GM13977 (cell line): ENCODE measurements around the gene ZNF277.

Source experiments
- DNase-seq: peaks from one replicate; pipeline ENCODE4 v3.0.0; 2012; ENCODE audit warnings: low spot score
- CTCF ChIP-seq: IDR thresholded peaks from 2 replicates; pipeline ENCODE4 v1.5.1; 2012; ENCODE audit warnings: mild to moderate bottlenecking, control low read depth; ENCODE audit not compliant: insufficient read depth; ENCODE audit errors: extremely low read depth, missing control alignments
- in situ Hi-C: fragments of 300-500 bp; cut with MboI; formaldehyde crosslinking; loops from one replicate; pipeline ENCODE4 v1.12.0; 2022; ENCODE audit warnings: low sequenced_read_pairs, low pct_unique_long_range_greater_than_20kb, mixed read lengths, inconsistent platforms; ENCODE audit not compliant: unreplicated experiment

ZNF277 gene

DNA sequence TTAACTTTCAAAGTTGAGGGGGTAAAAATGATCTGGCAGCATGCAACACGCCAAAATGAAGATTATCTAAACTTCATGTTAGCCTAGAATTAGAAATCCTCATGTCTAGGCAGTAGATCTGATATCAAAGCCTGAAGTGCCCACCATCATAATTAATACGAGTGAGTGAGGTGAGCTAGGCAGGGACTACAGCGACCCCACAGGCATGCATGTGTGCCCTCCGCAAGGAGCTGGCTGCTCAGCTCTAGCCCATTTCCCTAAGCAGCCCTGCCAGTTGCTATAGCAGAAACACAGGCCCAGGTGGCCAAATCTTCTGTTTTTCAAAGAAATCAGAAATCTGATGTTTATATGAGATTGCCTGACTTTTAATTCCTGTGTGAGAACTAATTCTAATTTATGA lies 150.6 kb downstream of the ZNF277 start:
- DNase-seq, result no peak
- in situ Hi-C loops, result no loop called here
- TF ChIP-seq CTCF, result no peak

- DNase-seq, result no peak
- in situ Hi-C loops, result no loop called here
- no peak for TF ChIP-seq CTCF
Measured at GRCh38 chr7:112358513-112358912, 152.0 kb downstream of the ZNF277 start.

DNA sequence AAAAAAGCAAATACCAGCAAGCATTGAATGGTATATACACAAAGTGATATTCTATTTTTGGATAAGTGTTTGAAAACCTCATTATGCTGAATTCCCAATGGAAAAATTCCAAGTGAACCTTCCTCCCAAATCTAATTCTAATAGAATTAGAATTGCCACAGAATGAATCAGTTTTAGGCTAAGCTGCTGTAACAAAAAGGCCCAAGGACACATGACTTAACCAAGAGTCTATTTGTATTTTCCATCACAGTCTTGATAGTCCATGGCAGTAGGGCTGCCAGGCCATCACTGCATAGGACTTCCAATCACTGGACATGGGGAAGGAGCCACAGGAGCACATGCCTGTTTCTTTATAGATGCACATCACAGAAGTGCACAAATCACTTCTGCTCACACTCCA lies 152.6 kb downstream of the ZNF277 start:
- TF ChIP-seq CTCF, result no peak
- in situ Hi-C loops, result no loop called here
- DNase-seq, result no peak

DNA sequence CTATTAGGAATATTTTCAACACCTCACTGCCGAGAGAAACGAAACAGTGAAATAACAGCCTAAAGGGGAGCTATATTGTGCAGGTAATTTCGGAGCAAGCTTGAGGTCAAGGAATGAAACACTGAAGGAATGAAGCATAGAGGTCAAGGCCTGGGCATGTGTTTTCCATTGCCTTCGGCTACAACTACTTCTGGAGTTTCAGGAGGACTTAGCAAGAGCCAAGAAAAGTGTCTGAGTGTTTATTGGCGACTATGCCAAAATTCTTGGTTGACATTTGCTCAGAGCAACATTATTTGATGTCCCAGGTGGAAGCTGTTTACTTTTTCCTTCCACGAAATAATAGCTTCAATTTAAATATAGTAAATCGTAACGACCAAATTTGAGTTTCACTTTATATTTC lies 154.2 kb downstream of the ZNF277 start:
- DNase-seq, result no peak
- in situ Hi-C loops, result no loop called here
- no peak for TF ChIP-seq CTCF

- in situ Hi-C loops, result no loop called here
- no peak for TF ChIP-seq CTCF
- DNase-seq, result no peak
Measured at GRCh38 chr7:112361154-112361553, 154.7 kb downstream of the ZNF277 start.

DNA sequence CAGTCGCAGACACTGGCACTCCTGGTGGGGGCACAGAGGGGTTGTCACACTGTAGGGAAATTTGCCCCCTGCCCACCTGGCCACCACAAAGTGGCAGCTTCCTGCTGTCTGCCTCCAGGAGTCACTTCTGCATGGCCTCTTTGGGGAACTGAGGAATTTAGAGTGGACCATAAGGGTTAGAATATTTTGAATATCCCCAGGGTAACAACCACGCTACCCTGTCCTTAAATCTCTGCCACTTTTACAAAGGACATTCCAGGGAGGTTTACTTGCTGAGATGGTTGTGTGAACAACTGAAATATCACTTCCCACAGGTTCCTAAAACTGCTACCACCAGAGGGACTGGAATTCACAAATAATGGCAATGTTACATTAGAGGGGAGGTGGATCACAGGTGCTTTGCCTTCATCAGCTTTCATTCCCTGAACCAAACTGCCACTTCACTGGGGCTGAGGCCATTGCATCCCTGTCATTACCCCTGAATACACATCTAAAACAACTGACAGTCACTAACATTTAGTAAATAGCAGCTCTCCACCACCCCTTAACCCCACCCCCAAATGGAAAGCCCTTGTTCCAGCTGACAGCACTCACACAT lies 155.7 kb downstream of the ZNF277 start:
- no peak for TF ChIP-seq CTCF
- in situ Hi-C loops, result no loop called here
- DNase-seq, result no peak

DNA sequence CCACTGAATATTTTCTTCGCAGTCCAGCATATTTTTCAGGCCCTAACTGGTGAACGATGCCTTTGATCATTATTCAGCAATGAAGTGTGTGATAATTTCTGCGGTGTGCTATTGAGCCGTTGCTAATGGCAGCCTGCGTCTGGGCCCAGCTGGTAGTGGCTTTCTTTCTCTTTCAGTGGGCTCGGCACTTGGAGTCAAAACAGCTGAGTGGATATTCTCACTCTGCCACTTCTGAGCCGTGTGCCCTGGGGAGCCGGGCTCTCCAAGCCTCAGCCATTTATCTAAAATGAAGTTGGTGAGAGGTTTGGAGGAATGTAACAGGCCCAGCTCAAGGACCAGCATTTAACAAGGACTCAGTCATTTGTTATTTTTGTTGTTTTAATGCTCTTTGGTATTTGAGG lies 156.2 kb downstream of the ZNF277 start:
- in situ Hi-C loops, result no loop called here
- no peak for DNase-seq

More for the DNA sequence above, 156.2 kb downstream of the ZNF277 start:
- TF ChIP-seq CTCF, result no peak
